Measurements from ENCODE around the gene APOE.

- TF ChIP-seq CTCF (IDR thresholded peaks at IDR 0.05) (no peak), POLR2AphosphoS5 (IDR thresholded peaks at IDR 0.05) (no peak), POLR2A (IDR thresholded peaks at IDR 0.05) (no peak)
Measured at GRCh38 chr19:44875666-44876451, 29.7 kb upstream of the APOE start.
